Stimulated activated CD8-positive, alpha-beta memory T cell treated with anti-CD3 and anti-CD28 coated beads, Interleukin-15, amount 100 ng/mL, for 4 hours (primary cell): Measurements from ENCODE around the gene CACNA1E.

Source experiments
- DNase-seq, 2 donors: peaks; one replicate each; pipeline ENCODE4 v3.0.0-alpha.2; 2020; ENCODE audit warnings: low read depth in 2 of 2

The CACNA1E gene

GRCh38 chr1:181583598-181583997 lies 100.3 kb downstream of the CACNA1E start:
- no peak for DNase-seq

- no peak for DNase-seq
Observed at GRCh38 chr1:181587870-181588438, 104.6 kb downstream of the CACNA1E start.

GRCh38 chr1:181588631-181589030 lies 105.3 kb downstream of the CACNA1E start:
- no peak for DNase-seq

- no peak for DNase-seq
Observed at GRCh38 chr1:181592255-181592859, 109.0 kb downstream of the CACNA1E start.

- DNase-seq, result no peak
Observed at GRCh38 chr1:181593042-181593441, 109.7 kb downstream of the CACNA1E start.

- DNase-seq, result no peak
Observed at GRCh38 chr1:181594553-181594952, 111.2 kb downstream of the CACNA1E start.

GRCh38 chr1:181595234-181595633 lies 111.9 kb downstream of the CACNA1E start:
- DNase-seq, result no peak

GRCh38 chr1:181601186-181601950 lies 118.1 kb downstream of the CACNA1E start:
- no peak for DNase-seq

- DNase-seq, result no peak
Observed at GRCh38 chr1:181603735-181604410, 120.6 kb downstream of the CACNA1E start.

- DNase-seq, result no peak
Observed at GRCh38 chr1:181604482-181605249, 121.3 kb downstream of the CACNA1E start.

GRCh38 chr1:181607524-181607923 lies 124.2 kb downstream of the CACNA1E start:
- DNase-seq, result no peak

GRCh38 chr1:181608386-181608785 lies 125.1 kb downstream of the CACNA1E start:
- no peak for DNase-seq

GRCh38 chr1:181608948-181609347 lies 125.6 kb downstream of the CACNA1E start:
- DNase-seq, result no peak

GRCh38 chr1:181612100-181612499 lies 128.8 kb downstream of the CACNA1E start:
- DNase-seq, result no peak

GRCh38 chr1:181618559-181618958 lies 135.2 kb downstream of the CACNA1E start:
- DNase-seq, result no peak

- no peak for DNase-seq
Observed at GRCh38 chr1:181620183-181620582, 136.9 kb downstream of the CACNA1E start.

GRCh38 chr1:181623850-181624249 lies 140.5 kb downstream of the CACNA1E start:
- DNase-seq, result no peak

- no peak for DNase-seq
Observed at GRCh38 chr1:181626279-181626938, 143.1 kb downstream of the CACNA1E start.

GRCh38 chr1:181630398-181630797 lies 147.1 kb downstream of the CACNA1E start:
- no peak for DNase-seq

- DNase-seq, result no peak
Observed at GRCh38 chr1:181630838-181631237, 147.5 kb downstream of the CACNA1E start.

- DNase-seq, result no peak
Observed at GRCh38 chr1:181632492-181632891, 149.2 kb downstream of the CACNA1E start.
